Measurements from ENCODE around the gene PSORS1C2.
"Not testable (repeated sequence)": the region's sequence is repeated elsewhere in the genome, so short reads cannot be mapped to it uniquely, and the experiment has no call there.

The PSORS1C2 gene

GRCh38 chr6:31165064-31165832 is 26.4 kb upstream of the PSORS1C2 start:
- DNase-seq = not testable (repeated sequence)

DNA sequence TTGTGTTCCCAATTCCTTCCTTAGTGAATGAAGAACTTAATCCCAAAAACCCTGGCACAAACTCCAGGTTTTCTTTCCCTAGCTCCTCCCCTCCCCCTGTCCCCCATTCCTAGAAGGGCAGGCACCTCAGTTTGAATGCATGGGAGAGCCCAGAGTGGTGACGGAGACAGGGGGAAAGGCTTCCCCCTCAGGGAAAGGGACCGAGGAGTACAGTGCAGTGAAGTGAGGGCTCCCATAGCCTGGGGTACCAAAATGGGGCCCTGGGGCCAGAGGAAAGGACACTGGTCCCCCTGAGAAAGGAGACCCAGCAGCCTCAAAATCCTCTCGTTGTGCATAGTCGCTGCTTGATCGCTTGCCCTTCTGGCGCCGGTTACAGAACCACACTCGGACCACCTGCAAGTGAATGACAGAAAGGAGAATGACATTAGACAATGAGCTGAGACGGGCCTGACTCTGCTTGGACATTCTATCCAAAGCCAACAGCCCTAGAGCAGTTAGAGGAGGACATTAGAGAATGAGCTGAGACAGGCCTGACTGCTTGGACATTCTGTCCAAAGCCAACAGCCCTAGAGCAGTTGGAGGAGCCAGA is 25.7 kb upstream of the PSORS1C2 start:
- not testable (repeated sequence) for DNase-seq

GRCh38 chr6:31163922-31164321 is 25.1 kb upstream of the PSORS1C2 start:
- DNase-seq = no peak

DNA sequence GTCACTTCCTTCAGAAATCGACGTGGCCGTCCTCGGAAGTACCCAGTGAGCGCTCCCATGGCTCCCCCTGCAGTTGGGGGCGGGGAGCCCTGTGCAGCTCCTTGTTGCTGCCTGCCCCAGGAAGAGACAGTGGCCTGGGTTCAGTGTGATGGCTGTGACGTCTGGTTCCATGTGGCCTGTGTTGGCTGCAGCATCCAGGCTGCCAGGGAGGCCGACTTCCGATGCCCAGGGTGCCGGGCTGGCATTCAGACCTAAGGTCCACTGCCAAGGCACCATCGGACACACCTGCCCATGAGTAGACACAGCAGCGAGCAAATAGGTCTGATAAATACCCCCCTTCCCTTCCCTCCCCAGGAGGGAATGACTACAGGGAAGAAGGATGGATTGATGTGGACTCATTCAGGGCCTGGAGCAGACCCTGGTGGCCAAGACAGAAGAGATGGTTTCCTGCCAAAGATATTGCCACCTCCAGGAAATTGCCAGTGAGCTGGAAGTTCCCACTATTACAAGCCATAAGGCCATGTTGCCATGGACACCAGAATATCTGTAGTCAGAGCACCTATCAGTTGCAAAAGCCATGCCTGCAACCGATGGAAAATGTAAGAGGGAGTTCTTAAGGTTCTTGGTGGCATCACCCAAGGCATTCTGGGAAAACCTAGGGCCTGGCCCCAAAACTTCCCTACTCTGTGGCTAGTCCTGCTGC is 23.7 kb upstream of the PSORS1C2 start:
- DNase-seq = no peak

GRCh38 chr6:31161216-31162126 is 22.6 kb upstream of the PSORS1C2 start:
- no peak for DNase-seq

GRCh38 chr6:31158863-31159855 is 20.3 kb upstream of the PSORS1C2 start:
- DNase-seq = peak; percentile 5 to 23

DNA sequence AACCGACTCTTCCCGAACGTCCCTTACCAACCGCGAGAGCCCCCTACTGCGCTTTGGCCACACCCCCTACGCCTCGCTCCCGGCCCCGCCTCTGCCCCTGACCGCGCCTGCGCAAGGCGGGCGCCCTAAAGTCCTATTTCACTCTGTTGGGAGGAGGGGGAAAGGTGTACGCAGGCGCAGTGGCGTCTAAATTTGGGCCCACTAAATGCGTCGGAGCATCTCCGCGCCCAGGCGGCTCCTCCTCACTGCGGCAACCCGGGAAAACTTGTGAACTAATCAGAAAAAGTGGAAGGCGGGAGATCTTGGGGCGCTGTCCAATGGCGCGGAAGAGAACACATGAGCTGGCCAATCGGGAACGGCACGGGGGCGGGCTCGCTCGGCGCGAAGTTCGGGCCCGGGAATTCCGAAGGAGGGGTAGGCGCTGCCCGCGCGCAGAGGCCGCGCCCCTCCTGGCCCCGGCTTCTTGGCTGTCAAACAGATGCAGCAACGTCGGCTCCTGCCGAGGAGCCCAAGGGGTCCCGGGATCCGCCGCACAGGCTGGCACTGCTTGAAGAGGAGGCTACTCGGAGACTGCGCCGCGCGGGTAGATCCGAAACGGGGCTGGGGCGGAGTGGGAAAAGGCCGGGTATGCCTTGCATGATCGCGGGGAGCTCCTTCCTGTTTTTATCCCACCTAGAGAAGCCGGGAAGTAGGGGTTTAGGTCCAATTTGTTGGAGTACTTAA is 19.4 kb upstream of the PSORS1C2 start, which contains the start of gene TCF19:
TCF19 (plus strand) TSS at position 450 of the 723 bp plus-strand sequence. CDS start 881 bp downstream, outside the sequence.
- peak; percentile 98 for DNase-seq

GRCh38 chr6:31157513-31158139 is 18.8 kb upstream of the PSORS1C2 start, which contains the start of gene CCHCR1:
CCHCR1 (minus strand) TSS chr6:31157802; CDS start chr6:31157600, 202 bp downstream.
- DNase-seq = no peak

DNA sequence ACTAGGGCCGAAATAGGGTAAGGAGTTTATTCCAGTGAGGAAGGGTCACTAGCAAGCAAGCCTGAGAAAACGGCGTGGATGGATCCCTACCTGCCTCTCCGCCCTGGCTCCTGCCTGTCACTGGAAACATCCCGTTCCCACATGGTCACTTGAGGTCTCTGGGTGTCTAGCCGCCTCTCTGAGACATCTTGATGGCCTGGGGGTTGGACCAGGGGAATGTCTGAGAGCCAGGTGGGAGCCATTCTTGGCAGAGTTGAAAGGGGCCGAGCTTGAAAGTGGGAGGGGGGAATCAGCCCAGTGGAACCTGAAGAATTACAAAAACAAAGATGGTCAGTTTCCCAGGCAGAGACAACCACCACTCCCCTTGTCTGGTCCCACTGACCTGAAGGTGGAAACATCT is 17.8 kb upstream of the PSORS1C2 start:
- no peak for DNase-seq

DNA sequence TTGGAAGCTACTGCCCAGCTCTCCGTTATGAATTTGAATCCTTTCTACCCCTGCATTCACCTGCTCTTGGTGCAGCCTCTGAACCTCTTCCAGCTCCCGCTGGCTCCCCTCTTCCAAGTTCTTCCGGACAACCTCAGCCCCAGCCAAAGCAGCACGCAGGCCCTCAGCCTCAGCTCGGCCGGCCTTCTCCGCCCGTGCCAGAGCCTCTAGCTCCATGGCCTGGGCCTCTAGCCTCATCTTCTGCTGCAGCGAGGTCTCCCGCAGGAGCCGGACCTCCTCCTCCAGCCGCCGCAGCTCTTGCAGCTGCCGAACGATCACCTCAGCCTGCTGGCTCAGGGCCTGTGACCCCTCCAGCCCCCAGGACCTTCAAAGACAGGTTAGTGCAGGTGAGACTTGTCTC is 15.6 kb upstream of the PSORS1C2 start:
- DNase-seq = no peak

DNA sequence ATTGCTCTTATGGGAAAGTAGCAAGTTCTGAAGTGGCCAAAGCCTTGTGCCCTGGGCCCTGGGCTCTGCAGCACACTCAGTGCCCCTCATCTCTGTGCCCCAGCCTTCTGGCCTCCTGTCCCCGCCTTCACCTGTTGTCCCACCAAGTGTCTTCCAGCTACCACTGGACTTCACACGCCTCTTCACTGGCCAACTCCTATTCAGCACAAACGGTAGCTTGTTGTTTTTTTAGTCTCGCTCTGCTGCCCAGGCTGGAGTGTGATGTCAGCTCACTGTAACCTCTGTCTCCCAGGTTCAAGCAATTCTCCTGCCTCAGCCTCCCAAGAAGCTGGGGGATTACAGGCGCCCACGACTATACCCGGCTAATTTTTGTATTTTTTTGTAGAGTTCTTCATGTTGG is 13.9 kb upstream of the PSORS1C2 start:
- DNase-seq = no peak

DNA sequence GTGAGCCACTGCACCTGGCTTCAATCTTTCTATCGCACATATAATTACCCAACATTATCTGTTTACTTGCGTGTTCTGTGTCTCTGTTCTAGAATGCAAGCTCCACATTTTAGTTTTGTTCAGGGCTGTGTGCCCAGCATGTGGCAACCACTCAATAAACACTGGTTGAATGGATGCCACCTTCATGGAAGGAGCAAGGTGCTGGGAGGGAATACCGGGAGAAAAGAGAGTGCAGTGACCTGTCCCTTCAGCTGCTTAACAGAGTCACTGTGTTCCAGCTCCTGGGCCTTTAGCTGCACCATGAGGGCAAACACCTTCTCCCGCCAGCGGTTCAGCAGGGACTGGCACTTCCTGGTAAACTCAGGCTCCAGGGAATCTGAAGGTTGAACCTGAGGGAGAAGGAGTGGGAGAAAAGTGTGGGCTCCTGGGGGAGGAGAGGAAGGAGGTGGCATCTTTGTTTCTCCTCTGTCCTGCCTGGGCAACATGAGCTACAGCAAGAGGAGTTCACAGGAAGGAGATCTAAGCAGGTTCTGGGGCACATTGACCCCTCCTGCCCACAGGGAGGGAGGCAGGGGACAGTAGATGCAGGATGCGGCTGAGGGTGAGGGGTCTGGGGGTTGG is 11.1 kb upstream of the PSORS1C2 start:
- no peak for DNase-seq

DNA sequence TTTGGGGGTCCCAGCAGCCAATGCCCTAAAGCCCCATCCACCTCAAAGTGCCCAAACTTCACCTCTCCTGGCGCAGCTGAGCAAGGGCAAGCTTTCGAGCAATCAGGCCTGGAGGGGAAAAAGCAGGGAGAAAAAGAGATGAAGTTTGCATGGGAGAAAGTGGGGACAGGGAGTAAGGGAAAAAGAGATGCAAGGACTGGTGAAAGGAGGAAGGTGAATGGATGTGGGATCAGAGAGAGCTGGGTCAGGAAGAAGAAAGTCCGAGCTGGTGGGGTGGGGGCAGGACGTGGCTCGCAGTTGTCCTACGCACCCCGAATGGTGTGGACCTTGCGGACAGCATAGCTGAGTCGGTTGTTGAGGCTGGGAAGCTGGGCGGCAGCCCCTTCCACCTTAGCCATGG is 6.5 kb upstream of the PSORS1C2 start:
- no peak for DNase-seq

- DNase-seq = no peak
These were observed 6.1 kb upstream of the PSORS1C2 start for GRCh38 chr6:31144970-31145340.

GRCh38 chr6:31144296-31144969 is 5.6 kb upstream of the PSORS1C2 start:
- no peak for DNase-seq

DNA sequence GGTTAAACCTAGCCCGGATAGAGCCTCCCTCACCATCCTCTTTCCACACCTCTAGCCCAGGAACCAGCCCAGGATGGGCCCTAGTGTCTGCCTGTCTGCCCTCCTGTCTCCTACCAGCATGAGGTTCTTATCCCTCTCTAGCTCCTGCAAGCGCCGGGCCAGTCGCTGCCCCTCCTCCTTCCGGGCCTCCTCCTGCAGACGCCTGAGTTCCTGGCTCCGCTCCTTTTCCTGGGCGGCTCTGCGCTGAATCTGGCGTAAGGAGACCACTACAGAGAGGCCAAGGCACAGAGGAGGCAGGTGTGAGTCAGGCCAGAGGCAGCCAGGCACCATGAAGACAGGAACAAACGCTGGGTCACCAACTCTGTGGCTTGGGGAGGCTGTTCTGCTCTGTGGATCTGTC is 4.3 kb upstream of the PSORS1C2 start:
- no peak for DNase-seq

GRCh38 chr6:31142361-31142761 is 3.5 kb upstream of the PSORS1C2 start:
- DNase-seq = no peak

DNA sequence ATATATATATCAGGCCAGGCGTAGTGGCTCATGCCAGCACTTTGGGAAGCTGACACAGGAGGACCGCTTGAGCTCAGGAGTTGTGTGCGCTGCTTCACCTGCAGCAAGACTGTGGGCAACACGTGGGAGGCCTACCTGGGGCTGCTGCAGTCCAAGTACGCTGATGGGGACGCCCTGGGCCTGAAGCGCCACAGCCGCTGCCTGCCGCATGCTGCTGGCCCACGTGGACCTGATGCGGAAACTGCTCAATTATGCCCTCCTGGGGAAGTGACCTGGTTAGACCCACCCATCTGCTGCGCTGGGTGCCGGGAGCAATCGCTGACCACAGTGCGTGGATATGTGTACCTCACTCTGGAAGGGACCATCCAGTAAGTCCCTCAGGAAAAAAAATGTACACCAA is 1.8 kb upstream of the PSORS1C2 start:
- DNase-seq = no peak

DNA sequence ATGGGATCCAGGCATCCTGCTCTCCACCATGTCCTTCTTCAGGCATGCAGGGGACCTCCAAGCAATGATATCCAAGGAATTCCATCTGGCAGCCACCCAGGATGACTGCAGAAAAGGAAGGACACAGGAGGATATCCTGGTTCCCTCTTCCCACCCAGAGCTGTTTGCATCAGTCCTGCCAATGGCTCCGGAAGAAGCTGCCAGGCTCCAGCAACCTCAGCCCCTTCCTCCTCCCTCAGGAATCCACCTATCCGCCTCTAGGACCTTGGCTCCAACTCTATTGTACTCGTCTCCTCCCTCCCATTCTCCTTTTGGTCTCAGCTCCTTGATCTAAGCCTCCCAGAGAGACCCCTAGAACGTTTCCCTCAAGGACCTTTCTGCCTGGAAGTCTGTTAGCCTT is 733 bp upstream of the PSORS1C2 start:
- no peak for DNase-seq
